ENCODE measurements around the gene PHC3. TPM values are rescaled to one million over a fixed set of nuclear protein-coding genes. Genes with fewer than 3 reads are reported as not detected.

The PHC3 gene
- total and polyA plus RNA-seq, 2 of the 13 experiments (the other 11 are each of a cell fraction or from before 2014, with no cell fraction given), result 24.1 to 49.0 TPM

GRCh38 chr3:170180908-170181885 is at the start of gene PHC3 (continued):
- TF ChIP-seq ZBTB42 (CRISPR knock-in tag; IDR thresholded peaks at IDR 0.05), result no peak
- TF ChIP-seq ATF1 (CRISPR knock-in tag; IDR thresholded peaks at IDR 0.05), result no peak
- no peak for TF ChIP-seq BRD4 (CRISPR knock-in tag; IDR thresholded peaks at IDR 0.05)
- TF ChIP-seq ZNF577 (CRISPR knock-in tag; IDR thresholded peaks at IDR 0.05; ENCODE audit: borderline replicate concordance, low read depth), result no peak
- 0 out of 2 replicates have a peak, but pooled peaks have one; percentile 5 for TF ChIP-seq HOMEZ (CRISPR knock-in tag; IDR thresholded peaks at IDR 0.05; ENCODE audit: low read depth)
- TF ChIP-seq ZSCAN22 (CRISPR knock-in tag; IDR thresholded peaks at IDR 0.05), result no peak
- TF ChIP-seq CREB3 (CRISPR knock-in tag; IDR thresholded peaks at IDR 0.05), result no peak

GRCh38 chr3:170228093-170228766 is 46.7 kb upstream of the PHC3 start:
- Histone ChIP-seq H3K27me3 (ENCODE audit: control insufficient read depth in 1 of 2, insufficient read depth in 2 of 2, low read length in 2 of 2) (no peaks in the 10 kb centered on the region; a peak in 1 of 5 replicates), H3K4me1 (ENCODE audit: insufficient read depth, low read length) (peaks cover 59% of the 10 kb centered on the region), H2AFZ (ENCODE audit: low read length) (no peak overlapping the region), H3K9ac (ENCODE audit: insufficient read depth, low read depth, low read length) (no peak overlapping the region), H3K79me2 (ENCODE audit: insufficient read depth, low read length) (peaks cover 65% of the 10 kb centered on the region), H3K27ac (ENCODE audit: extremely low read length, insufficient read depth, low read length) (no peak overlapping the region), H3K36me3 (replicated peaks in 1 of 2; ENCODE audit: control insufficient read depth in 1 of 2, insufficient read depth in 2 of 2, low read length in 2 of 2) (no peaks in the 10 kb centered on the region), H4K20me1 (ENCODE audit: insufficient read depth, low read length) (no peaks in the 10 kb centered on the region; the same call in 1 of the 2 replicates), H3K4me3 (replicated peaks in 1 of 3; ENCODE audit: insufficient read depth in 1 of 3, low read depth in 2 of 3, low read length in 3 of 3) (no peak overlapping the region), H3K4me2 (ENCODE audit: low read depth, low read length) (no peak overlapping the region), H3K9me3 (ENCODE audit: low read length) (no peaks in the 10 kb centered on the region)
- 65% methylated on average over 2 of the region's 2 CpGs for WGBS (ENCODE audit: low lambda C conversion rate)
- in situ Hi-C loops (cut with HindIII; ENCODE audit: extremely low pct_ligation_motif_present, low pct_unique_long_range_greater_than_20kb) (no loop called here), intact Hi-C loops (cut with micrococcal nuclease; ENCODE audit: unreplicated experiment) (no loop called here)
- DNase-seq (ENCODE audit: low spot score) (no peak), ATAC-seq (no peak), FAIRE-seq (no peak)
- POLR2A ChIA-PET, result no interaction called here
- CTCF ChIA-PET (ENCODE audit: low intra/inter-chr PET ratio, low total read pairs), result no interaction called here
- BruUV-seq (replicated peaks), result no TSS peak
- TF ChIP-seq ZFP82 (CRISPR knock-in tag; IDR thresholded peaks at IDR 0.05; ENCODE audit: borderline replicate concordance), result no peak
- no peak for TF ChIP-seq SNRNP70 (IDR thresholded peaks at IDR 0.05; ENCODE audit: low read depth, low read length)
- no peak for TF ChIP-seq ZNF256 (CRISPR knock-in tag; conservative IDR thresholded peaks at IDR 0.05)
- TF ChIP-seq ELF4 (CRISPR knock-in tag; IDR thresholded peaks at IDR 0.05; ENCODE audit: borderline replicate concordance), result no peak
- TF ChIP-seq ZFX (CRISPR knock-in tag; IDR thresholded peaks at IDR 0.05; ENCODE audit: low read depth), result no peak
- TF ChIP-seq POLR2AphosphoS5 (IDR thresholded peaks at IDR 0.05; ENCODE audit: low read depth, low read length), result no peak
- TF ChIP-seq ZNF121 (CRISPR knock-in tag; IDR thresholded peaks at IDR 0.05), result peak; percentile 93
- TF ChIP-seq ZNF383 (CRISPR knock-in tag; IDR thresholded peaks at IDR 0.05; ENCODE audit: borderline replicate concordance), result no peak
